Endothelial cell of umbilical vein (primary cell): ENCODE data around the gene TOMM40L. TPM values are rescaled to one million over a fixed set of nuclear protein-coding genes. Genes with fewer than 3 reads are reported as not detected.
"Not testable (repeated sequence)": the region's sequence is repeated elsewhere in the genome, so short reads cannot be mapped to it uniquely, and the experiment has no call there.

Experiments
- BruUV-seq: library from RNA; stranded (reverse); fragments of 400-500 nt; replicated peaks from 2 replicates; lab custom pipeline; 2021; lab: Mats Ljungman, UMichigan
- CTCF ChIA-PET: fragments of 300-600, 350-600 bp; sonication (Branson Sonifier 250); formaldehyde crosslinking; loops from one replicate; lab custom pipeline; 2021; ENCODE audit warnings: antibody characterized with exemption, inconsistent platforms; lab: Charles Lee
- POLR2A ChIA-PET: fragments of 300-600, 350-600 bp; sonication (Branson Sonifier 250); formaldehyde crosslinking; loops from one replicate; lab custom pipeline; 2021; ENCODE audit warnings: antibody characterized with exemption, inconsistent platforms; lab: Charles Lee
- DNase-seq: peaks from one replicate; pipeline ENCODE4 v3.0.0-alpha.2; 2011; ENCODE audit warnings: low read depth, low spot score
- FAIRE-seq: peaks from 2 replicates; lab custom pipeline; 2011; peaks lifted over from hg19 to GRCh38; lab: Jason Lieb, UNC
- H2AFZ ChIP-seq: 2 replicates; pipeline ENCODE4 v1.6.0; 2012; ENCODE audit warnings: low read depth, low read length, control low read depth, inconsistent platforms
- H3K27ac ChIP-seq: 2 replicates; pipeline ENCODE4 v1.5.1; 2011; ENCODE audit warnings: low read depth, mild to moderate bottlenecking, control low read depth, low read length, moderate library complexity; ENCODE audit not compliant: insufficient read depth
- H3K27me3 ChIP-seq, 2 experiments: 2 replicates each; pipeline versions ENCODE4 v1.6.0 to v1.6.1; 2011; ENCODE audit warnings: low read length in 2 of 2, mixed read lengths in 1 of 2; ENCODE audit not compliant: control insufficient read depth in 2 of 2, insufficient read depth in 2 of 2
- H3K36me3 ChIP-seq, 2 experiments: 2 replicates in 1 of 2; 3 replicates in 1 of 2; pipeline ENCODE4 v1.5.1; 2011; ENCODE audit warnings: low read length in 2 of 2, mild to moderate bottlenecking in 1 of 2, moderate library complexity in 1 of 2; ENCODE audit not compliant: control insufficient read depth in 2 of 2, insufficient read depth in 2 of 2; ENCODE audit errors: extremely low read depth in 1 of 2
- H3K4me1 ChIP-seq: 3 replicates; pipeline ENCODE4 v1.5.1; 2011; ENCODE audit warnings: mild to moderate bottlenecking, low read length; ENCODE audit not compliant: control insufficient read depth, insufficient read depth; ENCODE audit errors: extremely low read depth
- H3K4me2 ChIP-seq: 2 replicates; pipeline ENCODE4 v1.6.1; 2011; ENCODE audit warnings: low read length, control low read depth, mixed read lengths; ENCODE audit not compliant: insufficient read depth
- H3K4me3 ChIP-seq, 3 experiments: fragments of 200-600 bp in 1 of 3; sonication (generic), shearing (Covaris generic) in 1 of 3; replicated peaks in 1 of 3; 2 replicates each; pipeline ENCODE4 v1.5.1; 2011 to 2016; ENCODE audit warnings: control low read depth in 3 of 3, low read length in 3 of 3, mild to moderate bottlenecking in 2 of 3, inconsistent platforms in 1 of 3, low read depth in 1 of 3, moderate library complexity in 1 of 3; ENCODE audit not compliant: insufficient read depth in 1 of 3
- H3K79me2 ChIP-seq: 2 replicates; pipeline ENCODE4 v1.6.0; 2012; ENCODE audit warnings: low read length, inconsistent platforms; ENCODE audit not compliant: control insufficient read depth, insufficient read depth
- H3K9ac ChIP-seq: replicated peaks from 2 replicates; pipeline ENCODE3; 2011; ENCODE audit warnings: low read length, control low read depth; ENCODE audit not compliant: insufficient read depth; ENCODE audit errors: extremely low read depth
- H3K9me1 ChIP-seq: replicated peaks from 3 replicates; pipeline ENCODE4 v1.6.0; 2011; ENCODE audit warnings: mild to moderate bottlenecking, low read length; ENCODE audit not compliant: control insufficient read depth, insufficient read depth; ENCODE audit errors: extremely low read depth
- H3K9me3 ChIP-seq: replicated peaks from 2 replicates; pipeline ENCODE4 v1.5.1; 2012; ENCODE audit warnings: low read length, inconsistent platforms; ENCODE audit not compliant: control insufficient read depth, insufficient read depth
- H4K20me1 ChIP-seq: replicated peaks from 2 replicates; pipeline ENCODE3; 2011; ENCODE audit warnings: mild to moderate bottlenecking, low read length; ENCODE audit not compliant: control insufficient read depth, insufficient read depth; ENCODE audit errors: extremely low read depth
- GATA2 ChIP-seq: IDR thresholded peaks from 2 replicates; pipeline ENCODE4 v1.7.0; 2011; ENCODE audit warnings: low read depth, mild to moderate bottlenecking, moderate library complexity, mixed read lengths, low read length; ENCODE audit not compliant: insufficient read length, insufficient read depth
- POLR2AphosphoS5 ChIP-seq: IDR thresholded peaks from 2 replicates; pipeline ENCODE4 v1.6.1; 2012; ENCODE audit warnings: low read depth, mild to moderate bottlenecking, control low read depth, low read length, moderate library complexity; ENCODE audit not compliant: insufficient read depth
- dilution Hi-C: fragments of 300-500 bp; cut with MboI; formaldehyde crosslinking; loops from one replicate; pipeline ENCODE4 v1.15.0; 2019; ENCODE audit warnings: low sequenced_read_pairs; ENCODE audit not compliant: extremely low pct_ligation_motif_present
- intact Hi-C: fragments of 100-400 bp; cut with micrococcal nuclease; formaldehyde crosslinking; loops from one replicate; pipeline ENCODE4 v1.10.0; 2022
- polyA plus RNA-seq, 4 experiments: library from polyadenylated mRNA; depleted of rRNA in 3 of 4; stranded (reverse) in 3 of 4; unstranded in 1 of 4; fragments of >200 nt; gene quantifications; 2 replicates each; pipeline versions ENCODE4 v1.2.1 to v1.2.3, GENCODE V29; 2011 to 2012; ENCODE audit warnings: missing spikeins in 1 of 4
- total RNA-seq: library from RNA; stranded (reverse); gene quantifications from 2 replicates; pipeline ENCODE4 v1.2.3, GENCODE V29; 2021

Gene TOMM40L
- total and polyA plus RNA-seq, 2 donors (not counting 3 experiments of a cell fraction or from before 2014, with no cell fraction given): 18.6 to 18.7 TPM

GRCh38 chr1:161223805-161224694, 1.8 kb upstream of the TOMM40L start:
- Histone ChIP-seq H3K9me3 (no peaks in the 10 kb centered on the region), H3K9me1 (no peaks in the 10 kb centered on the region), H3K9ac (no peak overlapping the region), H3K27ac (no peak overlapping the region), H3K36me3 (peaks cover 5 to 6% of the 10 kb centered on the region in 2 experiments), H3K4me3 (no peak overlapping the region), H3K27me3 (no peaks in the 10 kb centered on the region), H4K20me1 (no peaks in the 10 kb centered on the region), H2AFZ (no peak overlapping the region), H3K4me1 (peaks cover 18% of the 10 kb centered on the region), H3K4me2 (no peak overlapping the region), H3K79me2 (no peaks in the 10 kb centered on the region)
- dilution Hi-C loops (no loop called here), intact Hi-C loops (loop anchor here (2.0 kb wide), 1 partner anchor 39 kb away; no protein-coding TSS in a partner anchor)
- no peak for TF ChIP-seq GATA2
- no peak for TF ChIP-seq POLR2AphosphoS5
- BruUV-seq: no TSS peak
- POLR2A ChIA-PET: no interaction called here
- FAIRE-seq (no peak), DNase-seq (no peak)
- CTCF ChIA-PET: interaction anchor here (1.7 to 5.4 kb wide), 4 partner anchors 14 to 32 kb away, joined by 3 to 55 read pairs (median 28); partner anchors contain the start of genes ADAMTS4 and NDUFS2

DNA sequence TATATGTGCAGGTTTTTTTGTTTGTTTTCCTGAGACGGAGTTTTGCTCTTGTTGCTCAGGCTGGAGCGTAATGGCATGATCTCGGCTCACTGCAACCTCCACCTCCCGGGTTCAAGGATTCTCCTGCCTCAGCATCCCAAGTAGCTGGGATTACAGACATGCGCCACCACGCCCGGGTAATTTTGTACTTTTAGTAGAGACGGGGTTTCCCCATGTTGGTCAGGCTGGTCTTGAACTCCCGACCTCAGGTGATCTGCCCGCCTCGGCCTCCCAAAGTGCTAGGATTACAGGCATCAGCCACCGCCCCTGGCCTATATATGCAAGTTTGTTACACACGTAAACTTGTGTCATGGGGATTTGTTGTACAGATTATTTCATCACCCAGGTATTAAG, 1.2 kb upstream of the TOMM40L start:
- H3K4me2 ChIP-seq, H3K9ac ChIP-seq, POLR2A ChIA-PET, H3K27me3 ChIP-seq, H3K9me3 ChIP-seq, H3K4me3 ChIP-seq, H4K20me1 ChIP-seq, H3K27ac ChIP-seq, H3K9me1 ChIP-seq, H3K79me2 ChIP-seq, H3K36me3 ChIP-seq, BruUV-seq, DNase-seq, FAIRE-seq, H2AFZ ChIP-seq, dilution Hi-C loops: not testable (repeated sequence)
- H3K4me1 ChIP-seq: peaks cover 18% of the 10 kb centered on the region
- intact Hi-C loops: loop anchor here (1.0 to 2.0 kb wide), 4 partner anchors 14 to 40 kb away; partner anchors contain the start of gene NDUFS2
- CTCF ChIA-PET: interaction anchor here (1.7 to 5.4 kb wide), 4 partner anchors 15 to 32 kb away, joined by 3 to 55 read pairs (median 28); partner anchors contain the start of genes ADAMTS4 and NDUFS2
